ENCODE data around the gene IFT43.
A peak's percentile ranks its signal among the peaks of the same experiment; 100 is the strongest.
"Not testable (repeated sequence)": the region's sequence is repeated elsewhere in the genome, so short reads cannot be mapped to it uniquely, and the experiment has no call there.

Gene IFT43

DNA sequence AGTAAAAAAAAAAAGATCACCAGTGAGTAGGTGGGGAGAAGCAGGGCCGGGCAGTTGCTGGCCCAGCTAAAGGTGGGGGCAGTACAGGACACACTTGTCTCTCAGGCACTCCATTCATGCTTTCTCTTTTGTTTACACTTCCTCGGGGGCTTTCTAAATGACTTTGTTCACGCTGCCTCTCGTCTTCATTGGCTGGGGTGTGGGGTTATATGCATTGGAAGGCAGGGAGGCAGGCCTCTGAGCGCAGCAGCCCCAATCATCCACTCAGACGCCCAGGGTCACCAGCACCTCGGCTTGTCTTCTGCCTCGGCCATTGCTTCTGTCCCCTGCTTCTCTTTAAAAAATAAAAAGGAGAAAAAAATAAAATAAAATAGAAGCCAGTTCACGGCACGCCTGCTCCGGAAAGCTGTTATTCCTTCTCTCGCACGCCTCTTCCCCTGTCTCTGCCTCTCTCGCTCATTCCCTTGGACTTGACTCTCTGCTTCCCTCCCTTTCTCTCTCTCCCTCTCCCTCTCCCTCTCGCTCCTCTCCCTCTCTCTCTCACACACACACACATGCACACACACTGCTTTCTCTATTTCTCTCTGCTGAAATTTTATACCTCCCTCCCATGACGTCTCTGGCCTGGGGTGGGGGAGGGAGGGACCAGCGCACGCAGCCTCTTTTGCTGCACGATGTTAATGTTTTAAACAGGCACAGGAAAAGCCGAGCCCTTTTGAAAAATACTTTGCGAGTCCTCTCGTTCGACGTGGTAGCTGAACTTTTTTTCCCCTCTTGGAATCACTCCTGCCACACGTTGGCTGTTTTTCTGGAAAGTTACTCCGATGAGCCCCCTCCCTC, 3.9 kb upstream of the IFT43 start, which contains the start of gene TGFB3:
Gene TGFB3 (minus strand): TSS at position 570 of the 840 bp plus-strand sequence. CDS start 1,102 bp downstream, outside the sequence.
- DNase-seq, result peak; percentile 75

DNA sequence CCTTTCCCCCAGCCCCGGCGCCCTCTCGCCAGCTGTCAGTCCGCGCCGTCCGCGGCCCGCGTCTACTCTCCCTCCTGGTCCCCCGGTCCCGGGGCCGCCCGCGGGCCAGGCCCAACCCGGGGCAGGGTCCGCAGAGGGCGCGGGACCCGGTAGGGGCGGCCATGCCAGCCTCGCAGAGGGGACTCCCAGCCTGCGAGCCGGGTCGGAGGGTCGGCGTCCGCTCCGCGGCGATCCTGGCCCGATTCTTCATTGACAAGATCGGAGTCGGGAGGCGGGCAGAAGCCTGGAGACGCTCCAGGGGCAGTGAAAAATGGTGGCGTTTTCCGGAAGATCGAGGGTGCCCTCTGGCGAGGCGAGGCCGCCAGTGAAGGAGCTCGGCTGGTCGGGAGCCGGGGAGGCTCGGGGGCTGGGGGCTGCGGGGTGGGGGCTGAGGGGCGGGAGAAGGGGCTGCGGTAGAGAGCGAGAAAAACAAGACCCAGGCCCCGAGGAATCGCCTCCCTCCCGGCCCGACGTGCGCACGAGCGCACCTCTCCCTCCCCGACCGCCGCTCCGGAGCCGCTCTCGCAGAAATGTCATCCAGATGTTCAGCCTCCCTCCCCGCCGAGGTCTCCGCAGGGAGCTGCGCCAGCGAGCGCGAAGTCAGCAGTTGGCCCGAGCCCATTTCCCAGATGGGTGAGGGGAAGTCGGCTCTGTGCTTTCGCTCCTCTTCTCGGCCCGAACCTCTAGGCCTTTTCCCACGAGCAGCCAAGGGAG, 3.1 kb upstream of the IFT43 start:
- DNase-seq, result peak; percentile 63

DNA sequence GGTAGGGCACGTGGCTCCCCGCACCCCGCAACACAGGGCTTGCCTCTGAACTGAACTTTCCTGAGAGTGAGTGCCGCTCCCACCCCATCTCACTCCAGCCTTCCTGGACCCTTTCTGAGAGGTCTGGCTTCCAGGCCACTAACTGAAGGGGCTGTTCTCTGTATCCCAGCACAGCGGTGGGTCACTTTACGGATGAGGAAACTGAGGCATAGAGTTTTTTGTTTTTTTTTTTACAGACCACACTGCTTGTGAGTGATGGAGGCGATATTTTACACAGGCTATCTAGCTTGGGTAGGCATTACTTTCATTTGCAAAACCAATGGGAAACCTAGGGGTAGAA, 2.6 kb upstream of the IFT43 start:
- no peak for DNase-seq

DNA sequence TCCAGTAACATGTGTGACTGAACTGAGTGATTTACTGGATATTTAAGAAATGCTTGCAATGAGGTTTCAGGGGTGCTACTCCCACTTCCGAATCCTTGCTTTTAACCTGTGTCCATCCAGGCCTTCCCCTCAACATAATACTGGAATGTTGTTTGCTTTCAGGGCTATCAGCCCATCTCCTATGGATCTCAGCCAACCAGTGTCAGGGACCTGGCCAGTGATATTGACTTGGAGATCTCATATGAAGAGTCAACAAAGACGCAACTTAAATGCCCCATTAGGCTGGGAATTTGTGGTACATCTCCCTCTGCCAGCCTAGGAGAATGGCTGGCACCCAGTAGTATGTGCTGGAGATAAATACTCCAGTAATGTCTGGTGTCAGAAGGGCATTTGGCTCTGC, 889 bp upstream of the IFT43 start:
- DNase-seq, result no peak

DNA sequence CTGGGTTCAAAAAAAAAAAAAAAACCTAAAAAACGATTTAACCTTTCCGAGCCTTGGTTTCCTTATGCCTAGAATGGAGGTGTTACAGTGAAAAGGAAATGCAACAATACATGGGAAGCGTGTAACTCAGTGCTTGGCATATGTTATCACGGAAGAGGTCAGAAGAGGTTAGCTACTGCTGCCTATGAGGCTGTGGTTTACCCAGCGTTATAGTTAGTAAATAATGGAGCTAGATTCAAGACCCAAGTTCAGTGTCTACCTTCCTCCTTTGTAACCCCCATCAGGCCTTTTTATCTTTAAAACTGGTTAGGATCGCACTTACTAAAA, 839 bp downstream of the IFT43 start:
- no peak for DNase-seq

DNA sequence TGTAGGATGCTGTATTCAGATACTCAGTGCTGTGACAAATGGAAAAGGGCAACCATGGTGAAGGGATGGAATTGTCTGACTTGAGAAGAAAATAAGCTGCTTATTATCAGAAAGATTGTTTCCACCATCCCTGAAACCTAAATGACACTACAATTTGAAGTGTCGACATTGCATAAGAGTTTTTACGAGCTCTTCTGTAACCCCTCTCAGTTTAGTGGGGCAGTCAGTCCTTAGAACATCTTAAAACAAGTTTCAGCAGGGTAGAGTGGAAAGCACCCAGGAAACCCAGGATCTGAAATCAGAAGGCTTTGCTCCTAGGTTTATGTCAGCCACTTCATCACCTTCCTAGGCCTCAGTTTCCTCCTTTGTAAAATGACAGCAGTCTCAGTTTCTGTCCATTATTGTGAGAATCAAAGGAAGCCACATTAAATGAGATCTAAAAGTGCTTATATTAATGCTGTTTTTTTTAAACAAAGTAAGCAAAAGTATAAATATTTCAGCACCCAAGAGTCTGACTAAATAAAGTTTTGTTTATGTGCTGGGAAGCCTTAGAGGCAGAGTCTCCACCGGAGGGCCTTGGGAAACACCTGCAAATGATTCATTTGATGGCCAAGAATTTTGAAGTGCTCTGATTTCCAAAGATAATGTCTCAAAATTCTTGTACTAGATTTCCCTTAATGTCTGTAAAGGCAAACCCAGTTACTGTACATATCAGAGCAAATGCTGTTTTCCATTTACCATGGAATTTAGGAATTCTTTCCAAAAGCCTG, 1.8 kb downstream of the IFT43 start:
- DNase-seq, result no peak

DNA sequence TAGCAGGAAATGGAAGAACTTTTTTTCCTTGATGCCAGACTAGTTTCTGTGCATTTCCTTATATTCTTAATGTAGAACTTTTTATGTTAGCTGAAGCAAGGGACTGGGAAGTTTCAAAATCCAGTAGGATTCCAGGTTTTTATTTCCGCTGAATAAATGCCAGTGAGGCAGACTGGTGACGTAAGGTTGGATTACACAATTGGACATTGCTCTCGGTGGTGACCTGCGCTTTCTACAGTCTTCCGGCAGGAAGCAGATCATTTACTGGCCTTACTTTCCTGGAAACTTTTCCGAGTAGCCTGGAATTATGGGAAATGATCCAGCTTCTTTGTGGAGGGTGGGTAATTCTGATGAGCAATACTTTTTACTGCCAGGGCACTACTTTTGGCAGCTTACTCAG, 3.6 kb downstream of the IFT43 start:
- DNase-seq, result no peak

DNA sequence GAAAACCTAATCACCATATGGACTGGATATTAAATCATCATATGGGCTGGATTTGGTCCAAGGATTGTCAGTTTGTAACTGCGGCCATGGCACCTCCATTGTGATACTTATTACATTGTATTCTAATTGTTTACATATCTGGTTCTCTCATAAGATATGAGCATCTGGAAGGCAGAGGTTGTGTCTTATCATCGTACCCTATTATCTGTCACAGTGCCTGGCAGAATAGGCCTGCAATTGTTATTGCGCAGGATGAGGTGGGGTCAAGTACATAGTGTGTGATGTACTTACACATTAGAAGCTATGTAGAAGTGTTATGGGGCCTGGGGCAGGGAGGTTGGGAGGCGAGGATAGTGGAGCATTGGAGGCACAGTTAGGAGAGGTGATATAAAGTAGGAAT, 4.7 kb downstream of the IFT43 start:
- no peak for DNase-seq

DNA sequence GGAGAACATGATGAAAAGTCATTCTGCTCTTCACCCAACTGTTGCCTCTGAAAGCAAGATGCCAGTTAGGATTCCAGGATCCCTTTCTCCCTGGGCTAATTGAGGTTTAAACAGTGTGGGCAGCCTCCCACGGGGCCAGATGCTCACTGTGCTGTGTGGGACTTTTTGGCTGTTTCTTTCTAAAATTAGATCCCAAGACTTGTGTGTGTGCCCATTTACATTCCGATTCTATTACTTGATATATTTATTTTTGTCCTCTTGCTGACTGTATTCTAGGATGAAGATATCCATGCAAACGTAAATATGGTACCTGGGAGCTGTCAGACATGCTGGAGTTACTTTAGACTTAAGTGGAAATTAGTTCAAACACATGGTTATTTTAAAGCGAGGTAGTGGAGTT, 6.2 kb downstream of the IFT43 start:
- no peak for DNase-seq

DNA sequence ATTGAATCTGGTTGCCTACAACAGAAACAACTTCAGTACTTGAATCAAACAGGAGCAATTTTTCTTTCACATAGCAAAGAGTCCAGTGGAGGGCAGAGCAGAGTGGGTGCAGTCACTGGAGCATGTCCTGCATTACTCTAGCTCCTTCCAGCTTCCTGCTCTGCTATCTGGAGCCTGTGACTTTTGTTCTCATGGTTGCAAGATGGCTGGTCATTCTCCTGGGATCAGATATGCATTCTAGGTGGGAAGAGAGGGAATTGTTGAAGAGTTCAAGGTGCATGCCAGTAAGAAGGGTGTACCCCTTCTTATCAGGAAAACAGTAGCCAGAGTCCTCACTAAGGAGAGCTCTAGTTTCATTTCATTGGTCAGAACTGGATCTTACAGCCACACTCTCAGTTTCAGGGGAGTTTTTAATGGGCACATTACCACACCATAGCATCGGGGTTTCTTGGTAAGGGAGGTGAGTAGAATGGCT, 8.0 kb downstream of the IFT43 start:
- DNase-seq, result no peak

DNA sequence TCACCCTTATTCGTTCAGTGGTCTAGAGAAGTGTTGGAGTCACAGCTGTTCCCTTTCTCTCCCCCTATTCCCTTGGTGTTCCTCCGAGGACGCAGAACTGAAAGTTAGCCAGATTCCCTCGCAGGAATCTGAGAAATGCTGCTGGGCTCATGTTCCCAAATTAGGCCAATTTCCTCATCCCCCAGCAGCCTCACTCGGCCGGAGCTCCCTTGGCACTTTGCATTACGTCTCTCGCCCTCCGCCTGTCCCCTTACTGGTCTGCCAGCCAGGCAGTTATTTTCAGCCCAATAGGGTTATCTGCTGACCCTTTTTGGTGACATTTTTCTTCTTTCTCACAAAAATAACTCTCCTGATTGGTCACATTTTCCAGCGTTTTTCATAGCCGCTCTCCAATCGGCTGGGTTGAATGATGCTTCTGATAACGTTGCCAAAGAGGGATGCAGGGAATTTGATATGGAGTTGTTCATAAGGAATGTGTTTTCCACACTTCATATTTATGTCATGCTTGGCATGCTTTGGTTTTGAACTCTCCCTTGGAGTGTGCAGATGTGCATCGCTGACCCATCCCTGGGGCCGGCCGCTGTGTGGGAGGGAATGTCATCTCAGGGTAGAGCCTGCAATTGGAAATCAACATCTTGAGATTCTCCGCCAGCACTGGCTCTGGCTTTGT, 9.9 kb downstream of the IFT43 start:
- no peak for DNase-seq

DNA sequence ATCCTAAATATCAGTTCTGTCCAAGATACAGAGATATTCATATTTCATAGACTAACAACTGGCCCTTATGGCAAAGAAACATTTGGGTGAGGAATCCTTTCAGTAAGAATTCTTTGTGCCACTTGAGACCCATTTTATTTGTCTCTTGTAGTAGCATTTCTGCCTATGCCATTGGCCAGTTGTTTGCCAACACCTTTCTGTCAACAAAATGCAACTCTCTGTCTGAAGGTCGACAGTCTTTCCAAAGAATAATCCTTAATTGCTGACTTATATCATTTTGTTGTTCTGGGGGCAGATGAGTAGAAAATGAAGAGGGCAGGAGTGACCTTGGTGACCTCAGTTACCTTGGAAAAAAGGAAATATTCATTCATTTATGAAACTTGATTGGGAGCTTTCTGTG, 10.9 kb downstream of the IFT43 start:
- no peak for DNase-seq

DNA sequence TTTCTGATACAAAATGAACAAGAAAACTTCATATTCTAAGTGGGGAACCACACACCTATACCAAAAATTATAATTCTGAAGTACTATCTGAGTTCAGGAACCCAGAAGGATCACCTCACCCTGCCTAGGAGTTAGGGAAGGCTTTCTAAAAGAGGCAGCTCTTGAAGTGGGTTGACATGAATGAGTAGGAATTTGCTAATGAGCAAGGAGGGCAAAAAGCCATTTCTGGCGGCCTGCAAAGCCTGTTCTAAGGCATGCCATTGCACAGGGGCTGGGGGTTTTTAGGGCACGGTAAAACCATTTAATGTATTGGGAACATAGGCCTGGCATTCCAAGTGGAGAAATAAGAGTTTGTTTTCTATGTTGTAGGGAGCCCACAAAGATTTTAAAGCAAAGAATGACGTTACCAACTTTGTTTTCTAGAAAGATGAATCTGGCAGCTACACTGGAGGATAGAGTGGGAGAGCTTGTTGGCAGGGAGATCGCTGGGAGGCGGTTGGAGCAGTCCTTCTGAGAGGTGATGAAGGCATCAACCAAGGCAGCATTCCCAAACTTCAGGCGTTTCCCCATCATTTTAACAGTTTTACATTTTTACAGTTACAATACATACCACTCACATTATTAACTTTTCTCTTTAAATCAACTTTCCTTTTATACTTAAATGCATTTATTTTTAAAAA, 14.1 kb downstream of the IFT43 start:
- no peak for DNase-seq

DNA sequence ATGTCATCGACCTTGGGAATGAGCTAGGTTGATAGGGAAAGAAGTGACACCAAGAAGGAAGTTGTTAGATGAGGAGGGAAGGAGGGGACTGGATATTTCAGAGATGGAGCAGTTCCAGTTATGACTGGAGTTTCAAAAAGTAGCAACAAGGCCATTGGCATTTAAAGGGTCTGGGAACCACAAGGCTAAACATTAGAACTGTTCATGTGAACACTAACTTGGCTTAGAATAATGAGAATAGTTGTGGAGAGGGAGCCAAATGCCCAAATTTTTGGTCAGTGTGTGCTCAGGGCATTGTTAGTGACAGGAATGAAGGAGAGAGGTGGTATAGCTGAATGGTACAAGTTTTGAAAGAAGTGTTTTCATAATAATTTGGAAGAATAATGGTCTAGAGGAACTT, 16.8 kb downstream of the IFT43 start:
- DNase-seq, result no peak

DNA sequence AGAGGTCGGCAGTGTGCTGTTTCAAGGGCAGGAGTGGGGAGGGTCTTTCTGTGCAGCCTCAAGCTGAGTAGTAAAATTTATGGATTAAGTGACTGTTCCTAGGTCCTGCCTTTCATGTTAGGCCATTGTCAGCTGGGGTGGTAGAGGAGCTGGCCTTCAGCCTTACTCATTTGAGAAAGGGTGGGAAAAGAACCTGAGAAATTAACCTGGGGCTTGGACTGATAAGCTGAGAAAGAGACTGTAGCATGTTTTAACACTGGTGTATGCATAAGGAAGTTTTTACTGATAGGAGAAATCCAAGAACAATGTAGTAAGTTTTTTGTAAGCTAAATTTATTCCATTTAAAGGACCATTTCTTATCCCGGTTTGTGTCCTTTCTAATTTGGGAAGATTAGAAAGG, 20.7 kb downstream of the IFT43 start:
- no peak for DNase-seq

DNA sequence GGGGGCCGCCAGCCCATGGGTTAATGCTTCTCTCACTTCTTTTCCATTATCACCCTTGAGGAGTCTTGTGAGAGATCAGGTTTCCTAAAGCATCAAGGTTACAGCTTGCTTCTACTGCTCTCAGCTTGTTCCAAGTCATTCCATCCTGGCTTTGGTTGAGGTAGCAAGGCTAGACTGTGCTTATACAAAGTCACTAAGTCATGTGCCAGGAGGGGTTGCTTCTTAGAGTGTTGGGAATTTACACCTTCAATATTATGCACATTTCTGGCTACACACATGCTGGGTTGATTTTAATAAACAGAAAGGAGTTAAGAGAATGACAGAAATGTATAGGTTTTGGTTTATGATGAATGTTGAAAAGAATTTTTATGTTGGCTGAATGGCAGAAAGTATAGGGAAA, 21.8 kb downstream of the IFT43 start:
- no peak for DNase-seq

DNA sequence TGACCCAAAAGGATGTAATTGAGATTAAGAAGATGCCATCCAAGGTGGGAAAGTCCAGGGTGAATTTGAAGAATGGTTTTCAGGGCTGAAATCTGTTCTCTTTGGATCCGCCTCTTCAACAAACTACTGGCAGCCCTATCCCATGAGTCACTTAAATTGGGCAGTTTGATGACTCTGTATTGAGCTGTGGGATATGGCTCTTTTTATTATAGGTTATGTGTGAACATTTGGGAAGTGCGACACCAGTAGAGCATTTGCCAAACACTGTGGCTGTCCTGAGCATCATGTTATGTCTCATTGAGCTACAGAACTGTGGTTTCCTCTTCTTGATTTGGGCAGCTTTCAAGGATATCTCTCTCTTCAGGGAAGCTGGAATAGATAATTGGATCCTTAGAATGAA, 22.3 kb downstream of the IFT43 start:
- DNase-seq, result no peak

DNA sequence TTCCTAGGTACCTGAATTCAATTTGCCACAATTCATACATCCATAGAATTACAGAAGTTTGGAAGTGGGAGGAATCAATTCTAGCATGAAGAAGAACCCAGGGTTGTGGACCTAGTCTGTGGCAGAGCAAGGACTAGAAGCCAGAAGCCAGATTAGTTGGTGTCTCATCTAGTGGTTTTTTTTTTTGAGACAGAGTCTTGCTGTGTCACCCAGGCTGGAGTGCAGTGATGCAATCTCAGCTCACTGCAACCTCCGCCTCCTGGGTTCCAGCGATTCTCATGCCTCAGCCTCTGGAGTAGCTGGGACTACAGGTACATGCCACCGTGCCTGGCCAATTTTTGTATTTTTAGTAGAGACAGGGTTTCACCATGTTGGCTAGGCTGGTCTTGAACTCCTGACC, 24.1 kb downstream of the IFT43 start:
- not testable (repeated sequence) for DNase-seq

DNA sequence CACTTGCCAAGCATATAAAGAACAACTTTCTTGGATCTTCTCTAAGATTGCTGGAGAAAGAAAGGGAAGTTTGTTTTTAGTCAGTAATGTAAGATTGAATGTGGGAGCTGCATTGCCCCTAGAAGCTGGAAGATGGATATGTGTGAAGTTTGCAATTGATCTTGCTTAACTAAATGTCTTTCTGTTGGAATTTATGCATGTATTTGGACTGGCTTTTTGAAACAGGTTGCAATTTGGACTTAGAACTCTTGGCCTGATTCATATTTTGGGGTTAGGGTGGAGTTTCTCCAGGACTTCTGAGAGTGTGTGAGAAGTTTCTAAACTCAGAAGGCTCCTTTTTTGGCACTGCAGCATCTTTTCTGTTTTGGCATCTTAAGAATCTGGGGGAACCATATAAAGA, 26.4 kb downstream of the IFT43 start:
- DNase-seq, result no peak

DNA sequence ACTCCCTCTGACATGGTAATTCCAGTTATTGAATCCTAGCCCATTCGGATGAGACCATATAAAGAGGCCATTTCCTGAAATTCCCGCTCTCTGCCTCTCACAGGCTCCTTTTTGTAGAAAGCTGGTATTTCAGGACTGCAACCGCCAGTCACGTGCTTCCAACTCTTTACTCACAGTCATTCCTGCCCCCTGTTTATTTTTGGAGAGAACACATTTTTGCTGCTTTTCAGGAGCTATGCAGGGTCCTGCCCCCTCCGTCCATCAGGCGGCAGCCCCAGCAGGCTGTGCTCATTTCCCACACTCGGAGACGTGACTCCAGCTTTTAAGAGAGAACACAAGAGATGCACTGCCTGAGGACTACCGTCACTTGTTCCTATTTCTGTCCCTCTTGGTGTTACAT, 26.8 kb downstream of the IFT43 start:
- DNase-seq, result no peak

DNA sequence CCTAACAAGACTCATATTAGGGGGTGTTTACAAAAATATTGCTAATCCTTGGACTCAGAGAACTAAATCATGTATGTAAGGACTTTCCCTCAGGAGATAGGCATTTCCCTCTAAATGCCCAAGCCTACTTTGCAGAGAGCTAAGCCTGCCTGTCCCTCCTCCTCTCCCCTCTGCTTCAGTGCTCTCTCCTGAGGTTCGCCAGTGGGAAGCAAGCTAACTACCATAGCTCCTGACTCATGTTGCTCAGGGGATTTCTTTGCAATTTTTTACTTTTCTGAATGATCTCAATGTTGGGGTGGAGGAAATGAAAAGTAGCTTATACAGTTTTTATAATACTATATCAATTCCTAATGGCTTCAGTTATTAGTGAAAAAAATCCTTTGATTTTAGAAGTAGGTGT, 29.6 kb downstream of the IFT43 start:
- no peak for DNase-seq

DNA sequence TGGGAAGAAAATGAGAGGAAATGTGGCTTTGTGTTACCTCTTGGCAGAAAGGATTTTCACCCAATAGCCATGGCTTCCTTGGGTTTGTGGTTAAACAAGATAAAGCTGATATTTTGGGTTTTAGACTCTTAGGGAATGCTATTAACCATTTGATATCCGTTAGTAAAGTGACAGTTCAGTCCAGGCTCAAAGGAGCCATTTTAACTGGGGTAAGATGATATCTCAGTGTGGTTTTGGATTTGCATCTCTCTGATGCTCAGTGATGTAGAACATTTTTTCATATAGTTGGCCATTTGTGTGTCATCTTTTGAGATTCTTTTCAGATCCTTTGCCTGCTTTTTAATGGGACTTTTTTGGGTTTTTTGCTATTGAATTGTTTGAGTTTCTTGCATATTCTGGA, 30.1 kb downstream of the IFT43 start:
- no peak for DNase-seq

DNA sequence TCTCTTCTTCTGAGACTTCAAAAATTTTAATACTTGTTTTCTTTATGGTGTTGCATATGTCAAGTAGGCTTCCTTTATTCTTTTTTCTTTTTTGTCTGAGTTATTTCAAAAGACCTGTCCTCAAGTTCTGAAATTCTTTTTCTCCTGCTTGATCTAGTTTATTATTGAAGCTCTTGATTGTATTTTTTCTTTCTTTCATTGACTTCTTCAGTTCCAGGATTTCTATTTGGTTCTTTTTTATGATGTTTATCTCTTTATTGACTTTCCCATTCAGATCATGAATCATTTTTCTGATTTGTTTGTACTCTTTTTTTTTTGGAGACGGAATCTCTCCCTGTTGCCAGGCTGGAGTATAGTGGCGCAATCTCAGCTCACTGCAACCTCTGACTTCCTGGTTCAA, 34.1 kb downstream of the IFT43 start:
- no peak for DNase-seq

All from NCI-H226 (cell line).